Measurements from ENCODE around the gene CYB561D1. TPM values are rescaled to one million over a fixed set of nuclear protein-coding genes. Genes with fewer than 3 reads are reported as not detected.
A peak's percentile ranks its signal among the peaks of the same experiment; 100 is the strongest.

CYB561D1 gene
- total and polyA plus RNA-seq, 10 of the 15 experiments (the other 5 are each of a cell fraction or from before 2014, with no cell fraction given): 0.68 to 9.0 (median 3.3) TPM

GRCh38 chr1:109546311-109547109 lies 52.6 kb downstream of the CYB561D1 start (continued):
- TF ChIP-seq, protein P1, sequence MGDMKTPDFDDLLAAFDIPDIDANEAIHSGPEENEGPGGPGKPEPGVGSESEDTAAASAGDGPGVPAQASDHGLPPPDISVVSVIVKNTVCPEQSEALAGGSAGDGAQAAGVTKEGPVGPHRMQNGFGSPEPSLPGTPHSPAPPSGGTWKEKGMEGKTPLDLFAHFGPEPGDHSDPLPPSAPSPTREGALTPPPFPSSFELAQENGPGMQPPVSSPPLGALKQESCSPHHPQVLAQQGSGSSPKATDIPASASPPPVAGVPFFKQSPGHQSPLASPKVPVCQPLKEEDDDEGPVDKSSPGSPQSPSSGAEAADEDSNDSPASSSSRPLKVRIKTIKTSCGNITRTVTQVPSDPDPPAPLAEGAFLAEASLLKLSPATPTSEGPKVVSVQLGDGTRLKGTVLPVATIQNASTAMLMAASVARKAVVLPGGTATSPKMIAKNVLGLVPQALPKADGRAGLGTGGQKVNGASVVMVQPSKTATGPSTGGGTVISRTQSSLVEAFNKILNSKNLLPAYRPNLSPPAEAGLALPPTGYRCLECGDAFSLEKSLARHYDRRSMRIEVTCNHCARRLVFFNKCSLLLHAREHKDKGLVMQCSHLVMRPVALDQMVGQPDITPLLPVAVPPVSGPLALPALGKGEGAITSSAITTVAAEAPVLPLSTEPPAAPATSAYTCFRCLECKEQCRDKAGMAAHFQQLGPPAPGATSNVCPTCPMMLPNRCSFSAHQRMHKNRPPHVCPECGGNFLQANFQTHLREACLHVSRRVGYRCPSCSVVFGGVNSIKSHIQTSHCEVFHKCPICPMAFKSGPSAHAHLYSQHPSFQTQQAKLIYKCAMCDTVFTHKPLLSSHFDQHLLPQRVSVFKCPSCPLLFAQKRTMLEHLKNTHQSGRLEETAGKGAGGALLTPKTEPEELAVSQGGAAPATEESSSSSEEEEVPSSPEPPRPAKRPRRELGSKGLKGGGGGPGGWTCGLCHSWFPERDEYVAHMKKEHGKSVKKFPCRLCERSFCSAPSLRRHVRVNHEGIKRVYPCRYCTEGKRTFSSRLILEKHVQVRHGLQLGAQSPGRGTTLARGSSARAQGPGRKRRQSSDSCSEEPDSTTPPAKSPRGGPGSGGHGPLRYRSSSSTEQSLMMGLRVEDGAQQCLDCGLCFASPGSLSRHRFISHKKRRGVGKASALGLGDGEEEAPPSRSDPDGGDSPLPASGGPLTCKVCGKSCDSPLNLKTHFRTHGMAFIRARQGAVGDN (IDR thresholded peaks at IDR 0.05): no peak
- no peak for TF ChIP-seq TCF12 (IDR thresholded peaks at IDR 0.05; ENCODE audit: low read depth, low read length)
- no peak for TF ChIP-seq GATAD2B (conservative IDR thresholded peaks at IDR 0.05; ENCODE audit: low read depth)
- no peak for TF ChIP-seq USF2 (IDR thresholded peaks at IDR 0.05; ENCODE audit: borderline replicate concordance, low read depth, low read length)
- no peak for TF ChIP-seq NR2C1 (IDR thresholded peaks at IDR 0.05)
- TF ChIP-seq CBFB (IDR thresholded peaks at IDR 0.05; ENCODE audit: low read depth): 0 out of 2 replicates have a peak, but pooled peaks have one; percentile 33
- TF ChIP-seq ZBED1 (IDR thresholded peaks at IDR 0.05; ENCODE audit: borderline replicate concordance): no peak
- TF ChIP-seq BCL11A (IDR thresholded peaks at IDR 0.05; ENCODE audit: low read depth, low read length): no peak
- TF ChIP-seq CHD4 (IDR thresholded peaks at IDR 0.05): no peak
- peak; percentile 68 for TF ChIP-seq NBN (IDR thresholded peaks at IDR 0.05)
- TF ChIP-seq RCOR1 (conservative IDR thresholded peaks at IDR 0.05; ENCODE audit: low read depth, low read length): no peak
- TF ChIP-seq NR2F1 (conservative IDR thresholded peaks at IDR 0.05): no peak
- TF ChIP-seq NFIC (IDR thresholded peaks at IDR 0.05; ENCODE audit: low read depth, low read length): no peak
- peak in 1 of 2 experiments; percentile 8; a peak in 1 of 4 replicates for TF ChIP-seq IKZF2 (IDR thresholded peaks at IDR 0.05)
- peak; percentile 24; the same call in 1 of the 2 replicates for TF ChIP-seq ATF7 (IDR thresholded peaks at IDR 0.05; ENCODE audit: low read depth)
- TF ChIP-seq HDGF (IDR thresholded peaks at IDR 0.05): 0 out of 2 replicates have a peak, but pooled peaks have one; percentile 51
- TF ChIP-seq, protein P2, sequence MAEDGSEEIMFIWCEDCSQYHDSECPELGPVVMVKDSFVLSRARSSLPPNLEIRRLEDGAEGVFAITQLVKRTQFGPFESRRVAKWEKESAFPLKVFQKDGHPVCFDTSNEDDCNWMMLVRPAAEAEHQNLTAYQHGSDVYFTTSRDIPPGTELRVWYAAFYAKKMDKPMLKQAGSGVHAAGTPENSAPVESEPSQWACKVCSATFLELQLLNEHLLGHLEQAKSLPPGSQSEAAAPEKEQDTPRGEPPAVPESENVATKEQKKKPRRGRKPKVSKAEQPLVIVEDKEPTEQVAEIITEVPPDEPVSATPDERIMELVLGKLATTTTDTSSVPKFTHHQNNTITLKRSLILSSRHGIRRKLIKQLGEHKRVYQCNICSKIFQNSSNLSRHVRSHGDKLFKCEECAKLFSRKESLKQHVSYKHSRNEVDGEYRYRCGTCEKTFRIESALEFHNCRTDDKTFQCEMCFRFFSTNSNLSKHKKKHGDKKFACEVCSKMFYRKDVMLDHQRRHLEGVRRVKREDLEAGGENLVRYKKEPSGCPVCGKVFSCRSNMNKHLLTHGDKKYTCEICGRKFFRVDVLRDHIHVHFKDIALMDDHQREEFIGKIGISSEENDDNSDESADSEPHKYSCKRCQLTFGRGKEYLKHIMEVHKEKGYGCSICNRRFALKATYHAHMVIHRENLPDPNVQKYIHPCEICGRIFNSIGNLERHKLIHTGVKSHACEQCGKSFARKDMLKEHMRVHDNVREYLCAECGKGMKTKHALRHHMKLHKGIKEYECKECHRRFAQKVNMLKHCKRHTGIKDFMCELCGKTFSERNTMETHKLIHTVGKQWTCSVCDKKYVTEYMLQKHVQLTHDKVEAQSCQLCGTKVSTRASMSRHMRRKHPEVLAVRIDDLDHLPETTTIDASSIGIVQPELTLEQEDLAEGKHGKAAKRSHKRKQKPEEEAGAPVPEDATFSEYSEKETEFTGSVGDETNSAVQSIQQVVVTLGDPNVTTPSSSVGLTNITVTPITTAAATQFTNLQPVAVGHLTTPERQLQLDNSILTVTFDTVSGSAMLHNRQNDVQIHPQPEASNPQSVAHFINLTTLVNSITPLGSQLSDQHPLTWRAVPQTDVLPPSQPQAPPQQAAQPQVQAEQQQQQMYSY (CRISPR knock-in tag; IDR thresholded peaks at IDR 0.05): no peak
- 0 out of 2 replicates have a peak, but pooled peaks have one; percentile 18 for TF ChIP-seq CHD2 (IDR thresholded peaks at IDR 0.05; ENCODE audit: borderline replicate concordance, low read depth, low read length)
- peak; percentile 5; the same call in 1 of the 2 replicates for TF ChIP-seq RUNX3 (IDR thresholded peaks at IDR 0.05; ENCODE audit: low read length)
- no peak for TF ChIP-seq TBL1XR1 (IDR thresholded peaks at IDR 0.05; ENCODE audit: low read depth, low read length)
- no peak for TF ChIP-seq FOXK2 (IDR thresholded peaks at IDR 0.05)
